K562 (cell line): ENCODE results near the gene CFP. TPM values are rescaled to one million over a fixed set of nuclear protein-coding genes. Genes with fewer than 3 reads are reported as not detected.

Experiments used
- ATAC-seq: fragments of 200-7000 bp; cut with Tn5 transposase; 3 replicates; pipeline ENCODE4 v1.9.1; 2020; ENCODE audit warnings: moderate library complexity
- BruUV-seq: library from RNA; stranded (reverse); fragments of 400-500 nt; replicated peaks from 2 replicates; lab custom pipeline; 2021; lab: Mats Ljungman, UMichigan
- CTCF ChIA-PET: fragments of 300-600 bp; formaldehyde crosslinking; extraction: SDS; loops from one replicate; lab custom pipeline; 2021; ENCODE audit warnings: low intra/inter-chr PET ratio; lab: Yijun Ruan, JAX
- POLR2A ChIA-PET: fragments of 300-600, 350-650 bp; sonication (Branson Sonifier 250); formaldehyde crosslinking; extraction: SDS; loops from one replicate; lab custom pipeline; 2021; ENCODE audit warnings: antibody characterized with exemption, inconsistent platforms; lab: Yijun Ruan, JAX
- DNase-seq, 4 experiments: peaks; one replicate each; pipeline versions ENCODE4 v3.0.0 to v3.0.0-alpha.2; 2011 to 2018; ENCODE audit warnings: low spot score in 3 of 4, mixed read lengths in 3 of 4; ENCODE audit errors: extremely low read depth in 1 of 4
- FAIRE-seq: peaks from 2 replicates; lab custom pipeline; 2011; peaks lifted over from hg19 to GRCh38; lab: Jason Lieb, UNC
- H2AFZ ChIP-seq: 2 replicates; pipeline ENCODE4 v1.6.0; 2011; ENCODE audit warnings: low read depth, low read length, control low read depth, inconsistent platforms
- H3K27ac ChIP-seq: fragments of 200-600 bp; 3 replicates; pipeline ENCODE4 v1.8.0; 2011; ENCODE audit warnings: low read depth, mild to moderate bottlenecking, control low read depth, inconsistent platforms, low read length, moderate library complexity, mixed read lengths; ENCODE audit errors: extremely low read depth
- H3K27me3 ChIP-seq, 2 experiments: fragments of 300-600 bp in 1 of 2; 2 replicates in 1 of 2; 3 replicates in 1 of 2; pipeline versions ENCODE4 v1.6.0 to v1.8.0; 2011; ENCODE audit warnings: inconsistent platforms in 2 of 2, low read length in 2 of 2, mild to moderate bottlenecking in 1 of 2, mixed read lengths in 1 of 2, moderate library complexity in 1 of 2; ENCODE audit not compliant: control insufficient read depth in 2 of 2, insufficient read depth in 2 of 2
- H3K36me3 ChIP-seq: fragments of 300-600 bp; 3 replicates; pipeline ENCODE4 v1.8.0; 2011; ENCODE audit warnings: mild to moderate bottlenecking, low read length, inconsistent platforms; ENCODE audit not compliant: control insufficient read depth, insufficient read depth
- H3K4me1 ChIP-seq, 2 experiments: fragments of 200-600 bp in 1 of 2; replicated peaks in 1 of 2; 2 replicates in 1 of 2; 3 replicates in 1 of 2; pipeline versions ENCODE4 v1.5.1 to v1.8.0; 2011; ENCODE audit warnings: inconsistent platforms in 2 of 2, low read length in 2 of 2, mild to moderate bottlenecking in 1 of 2, mixed read lengths in 1 of 2, moderate library complexity in 1 of 2; ENCODE audit not compliant: control insufficient read depth in 2 of 2, insufficient read depth in 2 of 2
- H3K4me2 ChIP-seq: 2 replicates; pipeline ENCODE4 v1.6.1; 2011; ENCODE audit warnings: low read length, control low read depth, inconsistent platforms, mixed read lengths; ENCODE audit not compliant: insufficient read depth
- H3K4me3 ChIP-seq: fragments of 200-600 bp; sonication (generic), shearing (Covaris generic); 2 replicates; pipeline ENCODE4 v1.5.1; 2016; ENCODE audit warnings: control low read depth, inconsistent platforms
- H3K79me2 ChIP-seq: fragments of 200-600 bp; 3 replicates; pipeline ENCODE4 v1.8.0; 2011; ENCODE audit warnings: low read length, inconsistent platforms; ENCODE audit not compliant: control insufficient read depth, insufficient read depth
- H3K9ac ChIP-seq, 2 experiments: 2 replicates each; pipeline versions ENCODE4 v1.6.0 to v1.6.1; 2011; ENCODE audit warnings: low read depth in 2 of 2, low read length in 2 of 2, control low read depth in 1 of 2, inconsistent platforms in 1 of 2, mild to moderate bottlenecking in 1 of 2, mixed read lengths in 1 of 2; ENCODE audit not compliant: insufficient read depth in 1 of 2
- H3K9me1 ChIP-seq: one replicate; pipeline ENCODE4 v1.6.0; 2011; ENCODE audit warnings: inconsistent platforms, mild to moderate bottlenecking, low read length, moderate library complexity; ENCODE audit not compliant: control insufficient read depth, insufficient read depth
- H3K9me3 ChIP-seq: replicated peaks from 2 replicates; pipeline ENCODE4 v1.5.1; 2011; ENCODE audit warnings: low read depth, low read length, inconsistent platforms; ENCODE audit not compliant: control insufficient read depth, insufficient read depth
- H4K20me1 ChIP-seq: replicated peaks from 2 replicates; pipeline ENCODE4 v1.6.1; 2011; ENCODE audit warnings: low read length, inconsistent platforms, mixed read lengths; ENCODE audit not compliant: control insufficient read depth, insufficient read depth
- BCLAF1 ChIP-seq, 2 experiments: fragments of 450-650 bp in 1 of 2; IDR thresholded peaks; 2 replicates each; pipeline ENCODE4 v1.6.1; 2011 to 2017; ENCODE audit warnings: low read depth in 2 of 2, antibody characterized with exemption in 1 of 2, borderline replicate concordance in 1 of 2, low read length in 1 of 2, mild to moderate bottlenecking in 1 of 2, mixed read lengths in 1 of 2; ENCODE audit not compliant: control insufficient read depth in 1 of 2
- NFIC ChIP-seq: fragments of 450-650 bp; IDR thresholded peaks from 2 replicates; pipeline ENCODE4 v1.6.1; 2017; ENCODE audit warnings: mild to moderate bottlenecking, inconsistent platforms
- THAP7 ChIP-seq: fragments of 250-450 bp; sonication (Bioruptor Pico); IDR thresholded peaks from 2 replicates; pipeline ENCODE4 v1.5.0; 2021
- WGBS: fragments of 100-300 bp; shearing (Covaris generic); methylation state at CpG from one replicate; pipeline ENCODE4 v1.1.6; 2016; ENCODE audit warnings: low coverage, mixed read lengths; ENCODE audit not compliant: insufficient coverage; ENCODE audit errors: missing lambda C conversion rate; 5-methylcytosine and 5-hydroxymethylcytosine counted together
- in situ Hi-C: fragments of 300-500 bp; cut with MboI; formaldehyde crosslinking; loops from 4 replicates; pipeline ENCODE4 v1.15.0; 2018; ENCODE audit warnings: inconsistent platforms, mixed read lengths
- intact Hi-C: fragments of 100-400 bp; cut with micrococcal nuclease; formaldehyde crosslinking; loops from 2 replicates; pipeline ENCODE4 v1.14.2; 2022
- polyA plus RNA-seq, 8 experiments: library from polyadenylated mRNA; depleted of rRNA in 4 of 8; stranded (reverse) in 5 of 8; unstranded in 3 of 8; fragments of >200 nt; fragmentation: Nextera tagmentation in 2 of 8; fragmentation: Illumina TruSeq in 1 of 8; extraction: Ambion mirVana in 2 of 8; extraction: Trizol in 1 of 8; gene quantifications; 2 replicates each; pipeline versions ENCODE4 v1.2.1 to v1.2.3, GENCODE V29; 2011 to 2014; ENCODE audit warnings: inconsistent platforms in 1 of 8, missing spikeins in 1 of 8
- total RNA-seq, 7 experiments: library from RNA; depleted of rRNA in 6 of 7; stranded (reverse); fragments of >200 nt in 6 of 7; fragmentation: Illumina TruSeq in 2 of 7; extraction: Trizol in 2 of 7; gene quantifications; 2 replicates each; pipeline versions ENCODE4 v1.2.1 to v1.2.3, GENCODE V29; 2011 to 2021; ENCODE audit warnings: low replicate concordance in 1 of 7

Gene CFP
- total and polyA plus RNA-seq, 9 of the 15 experiments (the other 6 are each of a cell fraction or from before 2014, with no cell fraction given) = 0.18 to 2.0 (median 0.55) TPM

- no peak for TF ChIP-seq BCLAF1 (IDR thresholded peaks at IDR 0.05; ENCODE audit: borderline replicate concordance in 1 of 2, control insufficient read depth in 1 of 2, low read depth in 2 of 2, low read length in 1 of 2)
These were observed 38.7 kb downstream of the CFP start (continued) for GRCh38 chrX:47590984-47591383.

- intact Hi-C loops = no loop called here
- 65% methylated on average over 13 of the region's 16 CpGs for WGBS
- H4K20me1 ChIP-seq = no peaks in the 10 kb centered on the region
- POLR2A ChIA-PET = no interaction called here
- ATAC-seq (no peak), DNase-seq (peak in 1 of 4 experiments; percentile 35), FAIRE-seq (no peak)
- no peak overlapping the region for H3K4me2 ChIP-seq
- H3K36me3 ChIP-seq = peaks cover 36% of the 10 kb centered on the region; the same call in 2 of the 3 replicates
- H3K9ac ChIP-seq = 0 out of 4 replicates have a peak overlapping the region, but pooled peaks of 1 of the 2 experiments have one; percentile 9
- CTCF ChIA-PET = no interaction called here
- H3K9me1 ChIP-seq = no peaks in the 10 kb centered on the region
- BruUV-seq = no TSS peak
- H3K79me2 ChIP-seq = peaks cover 14% of the 10 kb centered on the region
- H3K4me1 ChIP-seq = peaks cover 6 to 12% of the 10 kb centered on the region in 2 experiments; a peak in 4 of 5 replicates
- no peak overlapping the region for H3K4me3 ChIP-seq
- H3K27me3 ChIP-seq = no peaks in the 10 kb centered on the region
- H2AFZ ChIP-seq = no peak overlapping the region
- TF ChIP-seq THAP7 (CRISPR knock-in tag) = no peak
- peak; percentile 92 for TF ChIP-seq NFIC
- in situ Hi-C loops = no loop called here
- H3K9me3 ChIP-seq = no peaks in the 10 kb centered on the region
- H3K27ac ChIP-seq = no peak overlapping the region
These were observed 41.6 kb downstream of the CFP start for GRCh38 chrX:47587906-47588735.
